Thymus (tissue), 11 donors: ENCODE results near the gene ZDHHC14. TPM values are rescaled to one million over a fixed set of nuclear protein-coding genes. Genes with fewer than 3 reads are reported as not detected.

Experiments used
- DNase-seq, 9 donors: peaks; one replicate each; pipeline ENCODE4 v3.0.0-alpha.2; 2013; ENCODE audit warnings: low spot score in 9 of 9, low read depth in 6 of 9, missing footprints in 1 of 9
- H3K27ac ChIP-seq, 2 donors: one replicate each; pipeline ENCODE4 v1.5.1; 2013; ENCODE audit warnings: control low read depth in 1 of 2, low read depth in 1 of 2, low read length in 1 of 2, mild to moderate bottlenecking in 1 of 2, moderate library complexity in 1 of 2
- H3K27me3 ChIP-seq, 2 donors: one replicate each; pipeline ENCODE4 v1.5.1; 2013; ENCODE audit warnings: low read length in 1 of 2; ENCODE audit not compliant: control insufficient read depth in 2 of 2, insufficient read depth in 1 of 2
- H3K36me3 ChIP-seq, 2 donors: one replicate each; pipeline ENCODE4 v1.5.1; 2013; ENCODE audit warnings: low read length in 1 of 2, mild to moderate bottlenecking in 1 of 2, moderate library complexity in 1 of 2; ENCODE audit not compliant: control insufficient read depth in 2 of 2, insufficient read depth in 2 of 2
- H3K4me1 ChIP-seq, 2 donors: one replicate each; pipeline ENCODE4 v1.5.1; 2013; ENCODE audit warnings: low read length in 2 of 2; ENCODE audit not compliant: control insufficient read depth in 2 of 2, insufficient read depth in 2 of 2
- H3K4me3 ChIP-seq, 2 donors: one replicate each; pipeline ENCODE4 v1.5.1; 2013; ENCODE audit warnings: low read length in 2 of 2, control low read depth in 1 of 2, mild to moderate bottlenecking in 1 of 2
- H3K9me3 ChIP-seq, 2 donors: one replicate each; pipeline ENCODE4 v1.5.1; 2013; ENCODE audit warnings: low read length in 1 of 2, mild to moderate bottlenecking in 1 of 2; ENCODE audit not compliant: control insufficient read depth in 2 of 2, insufficient read depth in 1 of 2
- WGBS: extraction: QIAGEN DNeasy Blood & Tissue Kit; methylation state at CpG from one replicate; pipeline ENCODE4 v1.1.7; 2013; 5-methylcytosine and 5-hydroxymethylcytosine counted together
- polyA plus RNA-seq: library from polyadenylated mRNA; stranded (reverse); fragments of 200-250 nt; gene quantifications from one replicate; pipeline ENCODE4 v1.2.3, GENCODE V29; 2013
- total RNA-seq: library from RNA; stranded (reverse); fragments of 120-200 nt; gene quantifications from one replicate; pipeline ENCODE4 v1.2.4, GENCODE V29; 2013
- donor health status: healthy.

Gene ZDHHC14
- total and polyA plus RNA-seq, 2 donors: 3.4 to 7.5 TPM

GRCh38 chr6:157600807-157601206 is 219.8 kb downstream of the ZDHHC14 start:
- Histone ChIP-seq H3K9me3 (no peaks in the 10 kb centered on the region), H3K4me1 (peaks cover 0 to 8% of the 10 kb centered on the region in 2 donors), H3K27me3 (no peaks in the 10 kb centered on the region), H3K27ac (no peak overlapping the region), H3K4me3 (no peak overlapping the region), H3K36me3 (no peaks in the 10 kb centered on the region)
- DNase-seq: no peak
- 94% methylated on average over 15 of the region's 15 CpGs for WGBS

GRCh38 chr6:157602521-157603295 is 221.7 kb downstream of the ZDHHC14 start:
- Histone ChIP-seq H3K36me3 (no peaks in the 10 kb centered on the region), H3K27ac (no peak overlapping the region), H3K9me3 (no peaks in the 10 kb centered on the region), H3K4me3 (no peak overlapping the region), H3K4me1 (peaks cover 4 to 7% of the 10 kb centered on the region in 2 donors), H3K27me3 (no peaks in the 10 kb centered on the region)
- 96% methylated on average over 18 of the region's 18 CpGs for whole genome bisulfite sequencing
- DNase-seq: no peak

GRCh38 chr6:157603314-157603940 is 222.4 kb downstream of the ZDHHC14 start:
- H3K9me3 ChIP-seq: no peaks in the 10 kb centered on the region
- H3K27ac ChIP-seq: no peak overlapping the region
- H3K36me3 ChIP-seq: no peaks in the 10 kb centered on the region
- H3K4me1 ChIP-seq: peaks cover 4 to 10% of the 10 kb centered on the region in 2 donors
- no peaks in the 10 kb centered on the region for H3K27me3 ChIP-seq
- no peak for DNase-seq
- H3K4me3 ChIP-seq: no peak overlapping the region
- WGBS: 95% methylated on average over 13 of the region's 13 CpGs

- H3K27ac ChIP-seq: no peak overlapping the region
- peaks cover 4 to 10% of the 10 kb centered on the region in 2 donors for H3K4me1 ChIP-seq
- no peaks in the 10 kb centered on the region for H3K27me3 ChIP-seq
- no peaks in the 10 kb centered on the region for H3K36me3 ChIP-seq
- 97% methylated on average over 5 of the region's 5 CpGs for WGBS
- no peaks in the 10 kb centered on the region for H3K9me3 ChIP-seq
- H3K4me3 ChIP-seq: no peak overlapping the region
- DNase-seq: no peak
Observed at GRCh38 chr6:157603971-157604370, 223.0 kb downstream of the ZDHHC14 start.

- no peaks in the 10 kb centered on the region for H3K27me3 ChIP-seq
- no peaks in the 10 kb centered on the region for H3K9me3 ChIP-seq
- DNase-seq: no peak
- no peaks in the 10 kb centered on the region for H3K36me3 ChIP-seq
- WGBS: 88% methylated on average over 2 of the region's 2 CpGs
- peaks cover 4 to 10% of the 10 kb centered on the region in 2 donors for H3K4me1 ChIP-seq
- no peak overlapping the region for H3K27ac ChIP-seq
- H3K4me3 ChIP-seq: no peak overlapping the region
Observed at GRCh38 chr6:157604816-157605215, 223.8 kb downstream of the ZDHHC14 start.

- H3K4me1 ChIP-seq: peaks cover 4 to 10% of the 10 kb centered on the region in 2 donors
- no peaks in the 10 kb centered on the region for H3K36me3 ChIP-seq
- DNase-seq: no peak
- no peak overlapping the region for H3K4me3 ChIP-seq
- no peaks in the 10 kb centered on the region for H3K9me3 ChIP-seq
- no peaks in the 10 kb centered on the region for H3K27me3 ChIP-seq
- no peak overlapping the region for H3K27ac ChIP-seq
- WGBS: 96% methylated on average over 8 of the region's 8 CpGs
Observed at GRCh38 chr6:157605484-157605883, 224.5 kb downstream of the ZDHHC14 start.

GRCh38 chr6:157606516-157606915 is 225.5 kb downstream of the ZDHHC14 start:
- Histone ChIP-seq H3K27ac (no peak overlapping the region), H3K4me3 (no peak overlapping the region), H3K27me3 (no peaks in the 10 kb centered on the region), H3K9me3 (no peaks in the 10 kb centered on the region), H3K4me1 (peaks cover 4 to 10% of the 10 kb centered on the region in 2 donors), H3K36me3 (no peaks in the 10 kb centered on the region)
- 97% methylated on average over 9 of the region's 9 CpGs for WGBS
- no peak for DNase-seq

GRCh38 chr6:157607317-157608109 is 226.5 kb downstream of the ZDHHC14 start:
- H3K36me3 ChIP-seq: no peaks in the 10 kb centered on the region
- WGBS: 75% methylated on average over 12 of the region's 12 CpGs
- H3K4me3 ChIP-seq: no peak overlapping the region
- H3K27ac ChIP-seq: no peak overlapping the region
- no peaks in the 10 kb centered on the region for H3K27me3 ChIP-seq
- H3K9me3 ChIP-seq: no peaks in the 10 kb centered on the region
- DNase-seq: peak in 3 of 9 donors; percentile 17 to 55 (median 23)
- H3K4me1 ChIP-seq: peaks cover 4 to 10% of the 10 kb centered on the region in 2 donors
